ENCODE measurements around the gene CCNL2. TPM values are rescaled to one million over a fixed set of nuclear protein-coding genes. Genes with fewer than 3 reads are reported as not detected.

The CCNL2 gene
- total and polyA plus RNA-seq, 2 of the 13 experiments (the other 11 are each of a cell fraction or from before 2014, with no cell fraction given): 105 to 340 TPM

GRCh38 chr1:1358433-1359271, 40.5 kb downstream of the CCNL2 start, which contains the start of gene MXRA8 (continued):
- TF ChIP-seq ZSCAN25 (CRISPR knock-in tag; IDR thresholded peaks at IDR 0.05) (peak; percentile 20; the same call in 1 of the 2 replicates), ZBTB37 (CRISPR knock-in tag; IDR thresholded peaks at IDR 0.05) (no peak), ZNF18 (CRISPR knock-in tag; IDR thresholded peaks at IDR 0.05; ENCODE audit: insufficient replicate concordance) (no peak), PLRG1 (conservative IDR thresholded peaks at IDR 0.05) (no peak), DRAP1 (CRISPR knock-in tag; IDR thresholded peaks at IDR 0.05) (peak; percentile 60), ZNF678 (CRISPR knock-in tag; IDR thresholded peaks at IDR 0.05) (no peak), ZKSCAN8 (CRISPR knock-in tag; IDR thresholded peaks at IDR 0.05; ENCODE audit: borderline replicate concordance) (no peak), PCBP2 (optimal IDR thresholded peaks at IDR 0.05; ENCODE audit: low read depth, low read length, poor library complexity, severe bottlenecking) (no peak), HDAC6 (IDR thresholded peaks at IDR 0.05; ENCODE audit: low read depth, low read length) (no peak), RAD21 (CRISPR knock-in tag; IDR thresholded peaks at IDR 0.05) (no peak), TRAFD1 (CRISPR knock-in tag; IDR thresholded peaks at IDR 0.05; ENCODE audit: borderline replicate concordance) (no peak), ZNF556 (CRISPR knock-in tag; IDR thresholded peaks at IDR 0.05; ENCODE audit: borderline replicate concordance) (no peak), DNMT1 (CRISPR knock-in tag; IDR thresholded peaks at IDR 0.05) (no peak), MYC (CRISPR knock-in tag; IDR thresholded peaks at IDR 0.05; ENCODE audit: borderline replicate concordance) (peak; percentile 51), ZNF513 (CRISPR knock-in tag; conservative IDR thresholded peaks at IDR 0.05) (no peak), AFF4 (CRISPR knock-in tag; IDR thresholded peaks at IDR 0.05) (no peak; the same call in 1 of the 2 replicates), MXD1 (CRISPR knock-in tag; IDR thresholded peaks at IDR 0.05) (peak; percentile 54; the same call in 1 of the 2 replicates)
